GM23338 (cell line): ENCODE data around the gene GPR87.

Experiments used
- CTCF ChIP-seq, 2 experiments: fragments of 200-600 bp in 1 of 2; sonication (generic) in 1 of 2; conservative IDR thresholded peaks; 2 replicates each; pipeline versions ENCODE4 v1.5.1 to v1.6.1; 2016 to 2017; ENCODE audit warnings: antibody characterized with exemption in 2 of 2, low read depth in 2 of 2, mild to moderate bottlenecking in 2 of 2, moderate library complexity in 1 of 2
- ETS1 ChIP-seq: IDR thresholded peaks from 2 replicates; pipeline ENCODE4 v1.6.1; 2016; ENCODE audit warnings: antibody characterized with exemption
- EZH2 ChIP-seq: fragments of 200-600 bp; sonication (generic); IDR thresholded peaks from one replicate; pipeline ENCODE4 v1.8.0; 2017; ENCODE audit warnings: antibody characterized with exemption, mild to moderate bottlenecking, low read depth; ENCODE audit not compliant: unreplicated experiment
- EZH2phosphoT487 ChIP-seq: fragments of 200-600 bp; sonication (generic); IDR thresholded peaks from one replicate; pipeline ENCODE4 v1.8.1; 2018; ENCODE audit warnings: antibody characterized with exemption; ENCODE audit not compliant: unreplicated experiment
- POLR2AphosphoS5 ChIP-seq: IDR thresholded peaks from 2 replicates; pipeline ENCODE4 v1.6.1; 2016; ENCODE audit warnings: antibody characterized with exemption, low read depth
- REST ChIP-seq: IDR thresholded peaks from one replicate; pipeline ENCODE4 v1.6.1; 2018; ENCODE audit warnings: antibody characterized with exemption; ENCODE audit not compliant: unreplicated experiment
- ZNF114 ChIP-seq: fragments of 250-450 bp; sonication (Bioruptor Pico); IDR thresholded peaks from 2 replicates; pipeline ENCODE4 v1.5.0; 2020; ENCODE audit warnings: mild to moderate bottlenecking, moderate library complexity

GRCh38 chr3:151248772-151249337 lies 67.8 kb downstream of the GPR87 start:
- TF ChIP-seq EZH2 (no peak), CTCF (conservative IDR thresholded peaks at IDR 0.05; ENCODE audit: low read depth in 2 of 2) (no peak), REST (no peak), EZH2phosphoT487 (no peak), POLR2AphosphoS5 (no peak), ZNF114 (CRISPR knock-in tag) (no peak), ETS1 (no peak)
